ENCODE results near the gene CHGA.

The CHGA gene

DNA sequence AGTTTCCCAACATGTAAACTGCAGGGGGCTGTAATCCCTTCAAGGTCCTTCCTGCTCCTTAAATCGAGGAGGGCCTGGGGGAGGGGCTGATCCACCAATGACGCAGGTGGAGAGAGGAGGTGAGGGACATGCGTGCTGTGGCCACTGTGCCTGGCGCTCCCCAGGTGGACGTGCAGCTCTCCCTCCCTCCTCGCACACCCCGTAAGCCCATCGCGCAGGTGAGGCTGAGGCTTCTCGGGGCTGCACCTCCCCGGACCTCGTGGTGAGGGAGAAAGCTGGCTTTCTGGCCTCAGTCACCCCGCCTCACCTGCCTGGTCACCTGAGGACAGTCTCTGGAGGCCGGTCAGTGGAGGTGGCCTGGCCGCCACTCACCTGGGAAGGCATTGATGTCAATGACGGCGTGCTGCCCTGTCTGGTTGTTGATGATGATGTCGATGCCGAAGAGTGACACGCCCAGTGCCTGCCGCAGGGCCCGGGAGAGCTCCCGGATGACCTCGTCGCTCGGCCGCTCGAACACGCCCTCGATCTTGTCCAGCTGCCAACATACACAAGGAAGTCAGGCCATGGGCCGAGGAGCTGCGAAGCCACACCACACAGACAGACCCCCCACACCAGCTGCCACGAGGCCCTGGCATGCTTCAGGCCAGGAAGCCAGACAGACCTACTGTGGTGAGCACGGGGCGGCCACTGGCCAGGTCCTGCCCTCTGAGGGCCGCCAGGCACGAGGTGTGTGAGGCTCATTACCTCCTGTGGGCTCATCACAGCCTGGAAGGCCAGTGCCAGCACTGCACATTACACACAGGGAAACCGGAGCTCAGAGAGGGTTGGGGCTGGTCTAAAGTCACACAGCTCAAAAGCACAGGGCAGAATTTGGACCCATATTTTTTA lies 23.3 kb downstream of the CHGA start:
- no peak for DNase-seq

DNA sequence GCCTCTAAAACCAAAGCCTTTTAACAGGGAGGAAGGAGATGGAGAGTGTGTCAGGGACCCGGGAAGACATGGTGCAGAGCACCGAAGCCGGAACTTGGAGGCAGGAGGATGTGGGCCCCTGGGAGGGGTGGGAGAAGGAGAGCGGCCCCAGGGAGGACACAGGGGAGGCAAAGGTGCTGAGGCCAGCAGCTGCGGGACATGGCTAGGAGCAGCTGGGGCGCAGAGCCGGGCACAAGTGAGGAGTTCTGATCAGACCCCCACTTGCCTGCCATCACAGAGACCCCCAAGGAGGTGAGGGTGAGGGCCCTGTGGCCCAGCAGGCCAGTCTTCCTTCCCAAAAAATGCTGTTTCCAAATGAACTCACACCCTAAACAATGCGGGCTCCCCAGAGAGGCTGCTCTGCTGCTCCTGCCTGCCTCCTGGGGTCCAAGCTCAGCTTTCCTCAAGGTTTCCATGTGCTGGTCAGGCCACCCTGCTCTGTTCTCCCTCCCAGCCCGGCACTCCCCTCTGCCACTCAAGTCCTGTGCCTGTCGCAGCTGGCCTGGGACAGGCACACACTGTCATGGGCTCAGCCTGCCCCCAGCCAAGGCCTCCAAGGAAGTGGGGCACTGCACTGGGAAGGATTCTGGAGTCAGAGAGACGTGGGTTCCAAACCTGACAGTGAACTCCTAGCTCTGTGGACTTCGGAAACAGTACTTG lies 24.0 kb downstream of the CHGA start:
- DNase-seq, result no peak

DNA sequence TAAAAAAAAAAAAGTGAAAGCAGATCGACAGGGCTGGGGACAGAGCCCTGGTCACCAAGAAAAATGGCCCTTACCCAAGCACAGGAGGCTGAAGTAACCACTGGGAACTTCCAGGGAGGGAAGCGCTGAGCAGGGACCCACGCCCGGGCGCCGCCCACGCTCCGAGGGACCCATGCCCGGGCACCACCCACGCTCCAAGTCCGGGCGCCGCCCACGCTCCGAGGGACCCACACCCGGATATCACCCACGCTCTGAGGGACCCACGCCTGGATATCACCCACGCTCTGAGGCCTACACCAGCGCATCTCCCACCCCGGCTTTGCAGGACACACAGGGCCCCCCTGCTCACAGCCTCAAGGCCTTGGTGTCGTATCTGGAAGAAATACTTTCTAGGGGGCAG lies 25.7 kb downstream of the CHGA start:
- no peak for DNase-seq

DNA sequence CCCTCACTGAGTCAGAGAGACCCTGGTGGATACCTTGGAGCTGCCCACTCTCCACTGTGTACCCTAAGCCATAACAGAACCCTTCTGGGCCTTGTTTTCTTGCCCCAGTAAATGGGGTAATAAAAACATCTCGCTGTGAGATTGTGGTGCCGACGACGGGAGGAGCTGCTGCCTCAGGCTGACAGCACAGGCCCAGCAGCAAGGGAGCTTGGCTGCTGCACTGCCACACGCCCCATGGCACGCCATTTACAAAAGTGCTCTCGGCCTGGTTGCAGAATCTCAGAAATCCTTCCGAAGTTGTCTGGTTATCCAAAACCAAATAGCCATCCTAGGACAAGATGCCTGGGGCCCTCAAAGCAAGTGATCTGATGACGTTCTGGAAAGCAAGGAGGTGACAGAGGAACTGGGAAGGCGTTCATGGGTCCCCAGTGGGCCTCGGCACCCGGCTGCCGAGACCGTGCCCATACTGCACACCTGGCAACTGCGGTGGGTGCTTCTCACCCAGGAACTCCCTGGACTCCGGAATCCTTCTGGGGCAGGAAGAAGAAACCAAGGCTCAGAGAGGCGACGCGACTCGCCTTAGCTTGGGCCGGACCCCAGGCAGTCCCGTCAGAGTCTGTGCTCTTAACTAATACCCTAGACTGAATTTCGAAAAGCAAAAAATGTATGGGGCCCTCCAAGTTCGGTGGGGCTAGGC lies 26.7 kb downstream of the CHGA start:
- no peak for DNase-seq

DNA sequence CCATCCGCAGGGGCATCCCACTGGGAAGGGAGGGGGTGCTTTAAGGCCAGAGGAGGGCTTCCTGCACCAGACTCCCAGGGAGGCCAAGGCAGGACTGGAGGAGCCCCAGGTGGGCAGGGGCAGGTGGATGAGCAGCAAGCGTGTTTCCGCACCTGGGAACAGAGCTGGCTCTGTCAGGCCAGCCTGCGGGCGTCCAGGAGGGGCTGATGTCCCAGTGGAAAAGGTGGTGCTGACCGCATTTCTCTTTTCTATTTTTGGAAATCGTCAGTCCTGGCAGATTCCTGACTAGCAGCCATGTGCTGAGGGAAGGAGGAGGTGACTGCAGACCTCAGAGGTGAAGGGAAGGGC lies 27.2 kb downstream of the CHGA start:
- no peak for DNase-seq

DNA sequence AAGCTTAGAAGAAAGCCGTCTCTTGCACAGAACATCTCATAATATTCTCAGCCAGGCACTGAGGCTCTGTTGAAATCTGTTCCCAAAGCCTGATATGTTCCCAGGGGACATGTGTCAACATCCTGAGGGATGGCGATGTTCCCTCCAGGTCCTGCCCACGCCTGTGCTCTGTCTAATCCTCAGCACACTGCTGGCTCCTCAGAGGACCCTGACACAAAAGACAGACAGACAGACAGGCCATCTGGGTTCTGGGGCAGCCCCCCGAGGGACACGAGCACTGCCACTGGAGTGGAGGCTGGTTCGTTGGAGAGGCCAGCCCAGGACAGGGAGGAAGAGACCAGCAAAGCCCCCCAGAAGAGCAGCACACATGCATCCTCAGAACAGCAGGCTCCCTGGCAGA lies 27.8 kb downstream of the CHGA start:
- DNase-seq, result no peak

DNA sequence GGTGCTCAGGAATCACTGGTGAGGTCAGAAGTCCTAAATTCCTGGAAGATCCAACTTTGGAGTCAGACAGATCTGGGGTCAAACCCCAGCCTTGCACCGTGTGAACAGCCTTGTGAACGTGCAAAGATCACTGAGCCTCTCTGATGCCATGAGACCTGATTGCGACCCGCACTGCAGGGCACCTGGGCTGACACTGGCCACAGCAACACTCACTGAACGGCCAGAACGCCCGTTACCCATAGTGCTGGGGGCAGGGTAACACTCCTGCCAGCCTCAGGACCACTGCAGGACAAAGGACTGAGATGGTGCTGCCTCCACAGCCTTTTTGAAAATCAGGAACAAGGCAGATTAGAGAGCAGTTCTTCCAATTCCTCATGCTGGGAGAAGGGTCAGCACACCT lies 28.3 kb downstream of the CHGA start:
- DNase-seq, result no peak

DNA sequence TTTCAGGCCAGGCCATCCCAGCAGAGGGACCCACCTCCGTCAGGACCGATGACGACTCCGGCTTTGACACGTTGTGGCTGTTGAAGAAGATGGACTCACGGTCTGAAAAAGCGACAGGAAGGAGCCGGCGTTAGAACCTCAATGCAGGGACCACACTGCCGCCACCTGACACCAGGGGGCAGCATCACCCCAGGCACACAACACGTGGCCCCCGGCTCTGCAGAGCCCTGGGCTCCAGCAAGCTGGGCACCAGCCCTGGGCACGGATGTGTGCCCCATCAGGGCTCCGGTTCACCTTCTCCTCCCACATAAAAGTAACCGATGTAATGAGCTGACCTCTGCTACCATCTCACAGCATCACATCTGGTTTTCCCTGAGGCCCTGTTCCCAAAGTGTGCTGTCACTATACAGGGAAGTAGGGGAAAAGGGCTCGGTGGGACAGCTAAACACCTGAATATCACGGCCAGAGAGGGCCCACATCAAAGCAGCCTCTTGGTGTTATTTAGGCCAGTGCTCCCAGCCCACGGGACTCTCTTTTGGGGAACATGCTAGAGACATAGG lies 29.0 kb downstream of the CHGA start:
- DNase-seq, result peak; percentile 65 to 80 (median 72)

DNA sequence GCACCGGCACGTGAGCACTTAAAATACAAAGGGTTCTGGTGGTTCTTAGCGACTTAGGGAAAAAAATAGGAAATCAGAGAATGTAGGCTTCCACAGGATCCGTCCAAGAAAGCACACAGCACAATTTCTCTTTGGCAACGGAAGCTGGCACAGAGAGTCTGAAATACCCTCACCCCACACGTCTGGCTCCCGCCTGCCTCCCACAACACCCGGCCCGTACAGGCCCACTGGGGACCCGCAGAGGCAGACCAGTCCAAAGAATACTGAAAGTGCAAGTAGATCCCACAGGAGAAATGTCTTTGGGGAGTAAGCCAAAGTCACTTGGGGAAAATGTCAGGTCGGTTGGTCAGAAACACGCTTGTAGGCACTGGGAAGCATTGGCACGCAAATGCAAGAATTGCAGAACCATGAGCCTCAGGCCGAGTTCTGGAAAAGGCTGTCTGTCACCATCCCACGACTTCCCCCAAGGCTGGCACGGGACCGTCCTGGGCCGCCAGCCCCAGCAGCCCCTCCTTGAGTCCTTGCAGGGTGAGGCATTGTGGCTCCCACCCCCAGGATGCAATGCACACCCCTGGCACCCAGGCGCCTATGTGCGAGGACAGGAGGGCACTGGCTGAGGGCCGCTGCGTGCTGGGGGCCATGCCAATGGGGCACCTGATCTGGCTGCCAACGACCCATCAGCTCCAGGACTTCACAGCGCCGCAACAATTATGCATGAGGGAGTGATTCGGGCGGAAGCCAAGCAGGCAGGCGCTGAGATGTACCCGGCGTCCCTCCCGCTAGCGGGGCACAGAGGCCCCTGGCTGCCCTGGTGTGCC lies 29.7 kb downstream of the CHGA start:
- DNase-seq, result no peak

DNA sequence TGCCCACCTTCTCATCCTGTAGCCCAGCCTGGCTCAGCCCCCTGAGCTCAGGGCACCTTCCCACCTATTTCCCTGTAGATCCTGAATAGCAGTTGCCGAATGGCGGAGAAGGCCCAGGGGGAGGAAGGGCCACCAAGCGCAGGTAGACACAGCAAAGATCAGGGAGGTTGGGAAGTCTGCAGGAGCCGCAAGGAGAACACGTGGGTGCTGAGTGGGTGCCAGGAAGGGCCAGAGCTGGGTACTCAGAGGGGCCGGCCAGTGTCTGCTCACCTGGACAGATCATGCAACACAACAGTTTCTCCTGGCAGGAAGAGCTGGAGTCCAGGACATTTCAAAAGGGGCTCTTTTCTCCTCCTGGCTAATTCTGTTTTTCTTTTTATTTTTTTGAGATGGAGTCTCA lies 30.6 kb downstream of the CHGA start:
- DNase-seq, result no peak

DNA sequence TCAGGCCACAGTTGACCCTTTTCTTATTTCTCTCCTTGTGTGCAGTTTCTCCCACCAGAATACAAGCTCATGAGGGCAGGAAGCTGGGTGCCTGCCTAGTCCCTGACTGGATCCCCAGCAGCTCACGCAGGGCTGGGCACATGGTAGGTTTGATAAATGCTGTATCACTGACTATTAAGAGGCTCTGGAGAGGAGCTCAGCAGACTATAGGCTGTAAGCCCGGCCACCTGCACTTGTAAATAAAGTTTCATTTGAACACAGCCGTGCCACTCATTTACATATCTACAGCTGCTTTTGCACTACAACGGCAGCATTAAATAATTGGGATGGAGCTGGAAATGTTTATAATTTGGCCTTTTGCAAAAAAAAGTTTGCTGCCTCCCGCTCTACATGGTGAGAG lies 32.0 kb downstream of the CHGA start:
- no peak for DNase-seq

DNA sequence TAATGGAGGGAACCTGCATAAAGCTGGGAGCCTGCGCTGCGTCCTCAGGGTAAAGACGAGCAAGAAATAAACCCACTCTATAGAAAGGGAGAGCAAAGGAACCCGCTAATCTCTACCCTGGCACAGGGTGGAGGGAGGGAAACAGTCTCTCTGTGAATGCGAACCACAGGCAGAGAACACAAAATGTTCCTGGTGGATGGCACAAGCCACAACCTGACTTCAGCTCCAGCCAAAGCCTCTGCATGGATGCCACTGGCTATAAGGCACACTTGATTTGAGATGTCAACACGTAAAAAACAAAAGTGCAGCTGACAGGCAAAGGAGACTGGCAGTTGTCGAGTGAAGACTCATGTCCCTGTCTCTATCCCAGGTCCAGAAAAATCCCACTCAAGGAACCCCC lies 32.4 kb downstream of the CHGA start:
- DNase-seq, result no peak

DNA sequence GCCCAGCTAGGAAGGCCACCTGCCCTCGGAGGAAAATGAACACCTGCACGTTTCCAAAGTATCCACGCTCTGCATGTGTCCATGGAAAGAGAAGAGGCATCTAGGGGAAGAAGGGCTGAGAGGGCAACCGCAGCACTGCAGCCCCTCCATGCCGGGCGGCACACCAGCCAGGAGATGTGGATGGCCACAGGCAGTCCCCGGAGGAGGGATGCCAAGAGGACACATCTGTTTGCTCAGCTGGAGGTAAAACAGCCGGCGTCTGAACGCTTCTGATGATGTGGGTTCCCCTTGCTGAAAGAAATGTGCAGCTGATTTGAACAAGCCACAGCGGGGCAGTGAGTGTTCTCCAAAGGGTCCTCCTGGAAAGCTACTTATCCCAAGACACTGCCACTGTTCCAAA lies 34.0 kb downstream of the CHGA start:
- DNase-seq, result no peak

DNA sequence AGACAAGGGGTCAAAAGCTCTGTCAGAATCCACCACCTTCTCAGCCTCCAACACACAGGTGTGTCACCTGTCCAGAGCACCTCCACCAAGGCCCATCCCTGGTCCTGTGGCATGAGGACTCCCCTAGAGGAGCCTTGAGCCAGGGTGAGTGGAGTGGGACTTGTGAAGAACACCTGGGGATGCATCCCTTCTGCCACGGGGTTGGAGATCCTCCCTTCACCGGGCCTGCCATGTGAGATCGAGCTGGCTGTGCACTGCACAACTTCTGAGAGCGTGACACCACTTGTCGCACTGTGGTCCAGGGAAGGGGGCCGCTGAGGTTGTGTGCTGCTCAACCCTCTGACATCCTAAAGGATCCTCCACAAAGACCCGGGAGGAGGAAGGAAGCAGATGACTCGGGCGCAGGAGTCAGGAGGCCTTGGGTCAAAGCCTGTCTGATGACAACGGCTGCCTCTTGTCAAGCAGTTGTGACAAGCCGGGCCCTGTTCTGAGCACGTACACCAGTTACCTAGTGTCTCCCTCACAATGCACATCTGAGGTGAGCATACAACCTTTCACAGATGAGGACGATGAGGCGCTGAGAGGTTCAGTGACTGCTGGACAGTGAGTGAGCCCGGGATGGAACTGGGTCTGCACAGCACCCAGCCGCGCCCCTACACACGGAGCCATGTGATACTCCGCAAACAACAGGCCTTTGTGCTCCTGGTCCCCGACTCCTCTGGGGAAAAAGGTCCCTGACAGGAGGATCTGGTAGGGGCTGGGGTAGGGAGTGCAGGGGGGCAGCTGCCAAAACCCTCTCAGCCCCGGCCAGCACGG lies 35.6 kb downstream of the CHGA start:
- no peak for DNase-seq

DNA sequence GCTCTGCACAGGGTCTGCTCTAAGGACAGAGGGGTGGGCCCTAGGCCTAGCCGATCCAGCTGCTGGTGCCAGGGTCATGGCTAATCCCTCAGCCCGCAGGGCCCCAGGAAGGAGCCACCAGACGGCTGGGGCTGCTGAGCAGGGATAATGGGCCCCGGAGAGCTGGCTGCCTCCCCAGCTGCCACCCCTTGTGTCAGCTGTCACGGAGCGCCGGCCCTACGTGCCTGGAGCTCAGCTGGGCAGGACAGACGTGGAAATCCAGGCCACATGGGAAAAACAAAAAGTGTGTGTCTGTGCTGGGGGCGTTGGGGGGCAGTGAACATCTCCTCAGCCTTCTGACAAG lies 36.2 kb downstream of the CHGA start:
- DNase-seq, result no peak

DNA sequence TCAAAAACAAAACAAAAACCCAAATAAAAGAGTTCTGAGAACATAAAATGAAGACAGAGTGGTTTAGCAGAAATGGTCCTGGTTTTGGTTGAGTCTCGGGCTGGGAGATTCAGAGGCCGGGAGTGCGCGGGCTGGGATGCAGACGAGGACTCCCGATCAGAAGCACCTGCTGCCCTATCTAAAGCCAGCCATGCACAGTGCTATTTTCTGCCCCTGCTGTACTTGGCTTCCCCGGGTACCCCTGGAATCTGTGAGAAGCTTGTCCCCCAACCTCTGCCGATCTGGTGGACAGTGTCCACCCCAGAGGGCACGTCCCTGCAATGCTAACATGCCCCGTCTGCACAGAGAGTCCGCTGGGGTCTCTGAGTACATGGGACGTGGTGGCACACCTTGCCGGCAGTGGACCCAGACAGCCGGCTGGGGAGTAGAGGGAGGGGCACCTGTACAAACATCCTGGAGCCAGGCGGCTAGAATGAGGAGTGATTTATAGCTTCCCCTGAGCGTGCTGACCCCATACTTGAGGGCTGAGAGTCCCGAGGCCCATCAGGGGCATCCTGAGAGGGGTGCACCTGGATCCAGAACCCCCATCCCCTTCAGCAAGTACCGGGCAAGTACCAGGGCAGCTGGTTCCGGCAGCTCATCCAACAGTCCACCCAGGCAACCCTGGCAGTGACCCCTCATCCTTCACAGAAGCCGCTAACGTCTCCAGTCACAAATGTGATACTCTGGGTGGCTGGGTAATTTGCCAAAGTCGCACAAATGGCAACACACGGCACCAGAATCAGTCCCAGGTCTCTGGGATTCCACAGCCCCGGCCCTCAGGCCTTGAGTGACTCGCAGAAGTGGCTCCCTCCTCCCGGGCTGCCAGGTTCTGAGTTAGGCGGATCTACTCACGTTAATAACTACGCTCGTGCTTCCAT lies 37.1 kb downstream of the CHGA start:
- no peak for DNase-seq

DNA sequence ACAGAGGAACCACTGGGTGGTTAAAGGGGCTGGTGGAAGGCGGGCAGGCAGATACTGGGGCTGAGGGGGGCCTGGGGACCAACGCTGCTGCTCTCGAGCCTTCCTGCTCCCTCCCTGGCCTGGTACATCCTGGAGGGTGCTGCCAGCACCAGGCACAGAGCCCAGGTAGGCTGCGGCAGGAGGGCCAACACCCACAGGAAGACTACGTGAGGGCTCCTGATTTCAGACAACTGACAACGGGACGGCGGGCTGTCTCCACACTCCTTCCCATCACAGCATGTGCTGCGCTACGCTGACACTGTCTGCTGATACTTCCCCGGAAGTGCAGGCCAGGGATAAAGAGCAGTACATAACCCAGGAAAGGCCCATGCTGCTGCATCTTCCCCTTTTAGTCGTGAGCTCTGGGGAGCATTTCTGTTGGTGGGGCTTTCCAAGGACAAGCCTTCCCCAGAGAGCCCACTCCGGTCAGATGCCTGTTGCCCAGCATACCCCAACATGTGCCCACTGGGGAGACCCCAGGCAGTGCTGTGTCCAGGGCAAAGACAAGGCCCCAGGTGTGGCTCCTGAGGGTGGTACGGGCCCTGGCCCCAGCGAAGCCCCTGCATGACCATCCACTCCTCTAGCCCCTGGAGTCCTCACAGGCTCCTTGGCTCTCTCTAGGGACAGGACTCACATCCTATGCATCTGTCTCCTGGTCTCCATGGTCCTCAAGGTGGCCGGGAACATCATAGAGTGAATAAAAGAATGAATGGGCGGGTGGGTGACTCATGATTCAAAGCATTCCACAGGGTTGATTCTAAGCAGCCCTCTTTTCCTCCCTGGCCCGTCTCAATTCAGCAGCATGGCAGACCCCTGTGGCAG lies 38.0 kb downstream of the CHGA start:
- DNase-seq, result no peak

DNA sequence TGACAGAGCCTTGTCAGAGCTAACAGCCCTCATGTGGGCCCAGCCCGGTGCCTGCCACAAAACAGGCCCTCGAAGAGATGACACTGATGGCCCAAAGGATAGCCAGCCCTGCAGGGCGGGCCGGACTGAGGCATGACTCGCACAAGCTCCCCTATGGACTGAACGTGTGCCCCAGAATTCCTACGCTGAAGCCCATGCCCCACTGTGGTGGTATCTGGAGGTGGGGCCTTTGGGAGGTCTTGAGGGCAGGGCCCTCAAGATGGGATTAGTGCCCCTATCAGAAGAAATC lies 38.6 kb downstream of the CHGA start:
- no peak for DNase-seq

DNA sequence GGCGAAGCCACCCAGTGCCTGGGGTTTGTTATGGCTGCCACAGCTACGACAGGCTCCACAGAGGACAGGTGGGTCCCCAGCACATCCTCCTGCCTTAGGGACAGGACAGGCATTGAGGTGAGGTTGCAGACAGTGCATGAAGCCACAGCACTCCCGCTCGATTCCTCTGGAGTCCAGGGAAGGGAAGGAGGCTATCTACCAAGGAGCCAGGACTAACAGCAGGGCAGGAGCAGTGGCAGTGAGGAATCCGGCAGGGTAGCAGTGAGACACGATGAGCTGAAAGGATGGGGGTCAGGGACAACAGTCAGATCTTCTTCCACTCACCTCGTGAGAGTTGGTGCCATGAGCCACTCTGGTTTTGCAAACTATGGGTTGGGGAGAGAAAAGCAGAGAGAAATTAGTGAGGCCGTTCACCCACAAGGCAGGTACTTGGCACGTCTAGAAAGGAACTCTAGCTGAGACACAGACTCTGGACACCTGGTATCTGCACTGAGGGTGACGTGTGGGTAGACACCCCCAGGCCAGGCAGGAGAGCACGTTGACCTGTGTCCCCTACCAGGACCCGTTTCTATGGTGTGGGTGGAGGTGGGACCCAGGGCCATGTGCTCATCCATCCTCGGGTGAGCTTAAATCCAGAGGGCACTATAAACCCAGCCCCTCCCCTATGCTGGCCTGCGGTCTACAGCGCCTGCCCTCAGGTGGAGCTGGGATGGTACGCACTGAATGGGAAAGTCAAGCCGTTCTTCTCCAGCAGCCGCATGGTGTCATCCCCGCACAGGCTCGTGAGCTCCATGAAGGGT lies 39.3 kb downstream of the CHGA start:
- no peak for DNase-seq

DNA sequence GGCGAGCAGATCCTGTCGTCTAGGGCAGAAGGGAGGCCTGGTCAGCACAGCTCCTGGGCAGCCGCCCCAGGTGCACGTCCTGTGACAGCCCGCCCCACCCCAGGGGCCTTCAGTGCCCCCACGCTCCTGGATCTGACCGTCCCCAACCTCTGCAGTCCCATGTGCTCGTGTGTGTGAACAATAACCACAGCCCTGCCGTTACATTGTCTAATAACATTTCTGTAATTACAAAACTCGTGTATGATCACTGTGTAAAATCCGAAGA lies 39.8 kb downstream of the CHGA start:
- no peak for DNase-seq

Measured in activated CD4-positive, CD25-positive, alpha-beta regulatory T cell (primary cell).